T follicular helper cell (primary cell): Measurements from ENCODE around the gene MASP2.
"Not testable (repeated sequence)": the region's sequence is repeated elsewhere in the genome, so short reads cannot be mapped to it uniquely, and the experiment has no call there.

Source experiments
- DNase-seq: peaks from one replicate; pipeline ENCODE4 v3.0.0-alpha.2; 2020; ENCODE audit warnings: low read depth

MASP2 gene

DNA sequence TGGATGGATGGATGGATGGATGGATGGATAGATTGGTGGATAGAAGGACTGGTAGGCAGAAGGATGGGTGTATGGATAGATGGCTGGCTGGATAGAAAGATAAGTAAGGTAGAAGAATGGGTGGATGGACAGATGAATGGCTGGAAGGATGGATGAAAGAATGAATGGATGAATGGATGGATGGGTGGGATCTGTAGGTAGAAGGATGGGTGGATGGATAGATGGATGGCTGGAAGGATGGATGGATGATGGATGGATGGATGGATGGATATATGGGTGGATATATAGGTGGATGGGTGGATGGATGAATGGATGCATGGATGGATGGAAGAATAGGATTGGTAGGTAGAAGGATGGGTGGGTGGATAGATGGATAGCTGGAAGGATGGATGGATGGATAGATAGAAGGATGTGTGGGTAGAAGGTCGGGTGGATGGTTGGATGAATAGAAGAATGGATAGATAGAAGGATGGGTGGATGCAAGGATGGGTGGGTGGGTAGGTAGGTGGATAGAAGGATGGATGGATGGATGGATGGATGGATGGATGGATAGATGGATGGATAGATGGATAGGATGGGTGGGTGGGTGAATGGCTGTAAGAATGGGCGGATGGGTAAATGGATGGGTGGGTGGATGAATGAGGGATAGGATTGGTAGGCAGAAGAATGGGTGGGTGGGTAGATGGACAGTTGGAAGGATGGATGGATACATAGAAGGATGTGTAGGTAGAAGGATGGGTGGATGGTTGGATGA is 7.5 kb downstream of the MASP2 start:
- DNase-seq = no peak

DNA sequence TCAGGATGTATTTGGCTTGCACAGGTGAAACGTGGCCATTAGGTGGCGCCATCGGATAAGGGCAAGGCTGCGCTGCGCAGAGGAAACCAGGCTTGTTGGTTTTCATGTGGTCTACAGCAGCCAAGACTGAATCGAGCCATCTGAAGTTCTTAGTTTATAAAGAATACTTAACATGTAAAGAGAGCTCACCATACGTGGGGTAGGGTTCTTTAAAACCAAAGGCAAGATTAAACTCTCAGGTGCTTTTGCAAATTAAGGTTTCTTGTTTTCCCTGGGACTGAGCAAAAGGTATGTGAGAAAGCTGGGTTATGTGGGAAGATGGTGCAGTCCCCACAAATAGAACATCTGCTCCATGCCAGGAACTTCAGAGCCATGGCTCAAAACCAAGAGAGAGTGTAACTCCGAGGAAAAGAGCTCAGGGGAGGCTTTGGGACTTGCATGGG is 9.3 kb downstream of the MASP2 start:
- peak; percentile 80 for DNase-seq

DNA sequence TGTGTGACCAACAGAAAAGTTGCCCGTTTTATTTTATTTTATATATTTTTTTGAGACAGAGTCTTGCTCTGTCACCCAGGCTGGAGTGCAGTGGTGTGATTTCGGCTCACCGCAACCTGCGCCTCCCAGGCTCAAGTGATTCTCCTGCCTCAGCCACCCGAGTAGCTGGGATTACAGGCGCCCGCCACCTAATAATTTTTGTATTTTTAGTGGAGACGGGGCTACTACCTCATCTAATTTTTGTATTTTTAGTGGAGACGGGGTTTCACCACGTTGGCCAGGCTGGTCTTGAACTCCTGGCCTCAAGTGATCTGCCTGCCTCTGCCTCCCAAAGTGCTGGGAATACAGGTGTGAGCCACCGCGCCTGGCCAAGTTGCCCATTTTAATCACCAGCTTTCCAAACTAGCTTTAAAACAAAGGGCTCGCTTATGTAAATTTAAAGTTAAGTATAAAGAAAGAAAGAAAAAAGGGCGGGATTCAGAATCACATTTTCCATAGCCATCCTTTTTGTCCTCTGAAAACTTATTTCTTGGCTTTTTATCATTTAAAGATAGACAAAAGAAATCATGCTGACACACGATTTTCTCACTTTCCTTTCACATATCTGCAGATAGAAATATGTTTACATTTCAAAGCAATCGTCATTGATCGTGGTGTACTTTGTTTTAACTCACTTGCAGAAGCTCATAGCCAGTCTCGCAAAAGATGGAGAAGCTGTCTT is 9.9 kb downstream of the MASP2 start:
- DNase-seq = not testable (repeated sequence)

DNA sequence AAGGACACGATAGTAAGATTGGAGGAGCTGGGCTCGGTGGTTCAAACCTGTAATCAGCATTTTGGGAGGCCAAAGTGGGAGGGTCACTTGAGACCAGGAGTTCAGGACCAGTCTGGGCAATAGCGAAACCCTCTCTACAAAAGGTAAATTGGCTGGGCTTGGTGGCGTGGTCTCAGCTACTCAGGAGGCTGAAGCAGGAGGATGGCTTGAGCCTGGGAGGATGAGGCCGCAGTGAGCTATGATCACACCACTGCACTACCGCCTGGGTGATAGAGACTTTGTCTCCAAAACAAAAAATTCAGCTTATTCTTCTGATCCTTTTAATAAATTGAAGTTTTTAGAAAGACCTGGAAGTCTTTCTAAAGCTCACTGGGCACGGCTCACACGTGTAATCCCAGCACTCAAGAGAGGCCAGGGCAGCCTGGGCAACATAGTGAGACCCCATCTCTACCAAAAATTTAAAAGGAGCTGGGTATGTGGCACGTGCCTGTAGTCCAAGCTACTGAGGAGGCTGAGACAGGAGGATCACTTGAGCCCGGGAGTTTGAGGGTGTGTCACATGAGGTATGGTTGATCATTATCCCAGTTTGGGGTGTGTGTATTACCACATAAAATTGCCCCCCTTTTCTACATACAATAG is 15.3 kb downstream of the MASP2 start:
- DNase-seq = no peak

DNA sequence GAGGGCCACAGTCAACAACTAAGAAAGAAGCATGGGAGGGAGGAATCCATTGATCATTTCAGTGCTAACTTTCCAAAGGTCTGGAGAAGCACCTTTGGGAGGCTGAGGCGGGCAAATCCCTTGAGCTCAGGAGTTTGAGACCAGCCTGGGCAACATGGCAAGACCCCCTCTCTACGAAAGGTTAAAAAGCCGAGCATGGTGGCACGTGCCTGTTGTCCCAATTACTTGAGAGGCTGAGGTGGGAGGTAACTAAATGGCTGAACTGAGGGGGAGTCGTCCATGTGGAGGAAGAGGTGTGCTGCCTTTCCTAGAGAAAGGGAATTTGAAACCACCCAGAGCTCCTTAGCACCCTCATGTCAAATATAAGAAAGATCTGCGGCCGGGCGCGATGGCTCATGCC is 16.2 kb downstream of the MASP2 start:
- DNase-seq = no peak

DNA sequence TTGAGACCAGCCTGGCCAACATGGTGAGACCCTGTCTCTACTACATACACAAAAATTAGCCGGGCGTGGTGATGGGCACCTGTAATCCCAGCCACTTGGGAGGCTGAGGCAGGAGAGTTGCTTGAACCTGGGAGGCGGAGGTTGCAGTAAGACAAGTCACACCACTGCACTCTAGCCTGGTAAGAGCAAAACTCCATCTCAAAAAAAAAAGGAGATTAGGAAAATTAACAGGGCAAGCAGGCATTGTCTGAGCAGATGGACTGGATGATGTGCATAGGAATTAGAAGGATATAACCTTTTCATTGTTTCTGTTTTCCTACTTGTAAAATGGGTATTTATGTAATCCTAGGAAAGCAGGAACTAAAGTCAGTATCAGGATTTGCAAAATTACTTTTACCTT is 19.0 kb downstream of the MASP2 start:
- no peak for DNase-seq

DNA sequence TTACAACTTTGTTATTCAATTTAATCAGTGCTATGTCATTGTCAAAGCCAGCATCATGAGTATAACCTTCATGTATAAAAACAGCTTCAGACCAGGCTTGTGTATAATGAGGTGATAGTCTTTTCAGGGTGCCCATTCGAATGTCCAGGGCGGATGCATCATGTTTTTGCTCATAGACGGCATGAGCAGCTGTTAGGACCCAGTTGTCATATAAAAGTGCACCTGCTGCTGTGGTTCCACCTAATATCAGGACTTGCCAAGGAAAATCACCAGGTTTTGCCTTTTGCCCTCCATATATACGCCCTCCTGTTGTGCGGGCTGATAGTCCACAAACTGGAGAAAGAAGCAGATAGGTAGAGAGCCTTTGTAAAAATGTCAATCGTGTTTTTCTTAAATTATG is 19.7 kb downstream of the MASP2 start:
- DNase-seq = no peak

DNA sequence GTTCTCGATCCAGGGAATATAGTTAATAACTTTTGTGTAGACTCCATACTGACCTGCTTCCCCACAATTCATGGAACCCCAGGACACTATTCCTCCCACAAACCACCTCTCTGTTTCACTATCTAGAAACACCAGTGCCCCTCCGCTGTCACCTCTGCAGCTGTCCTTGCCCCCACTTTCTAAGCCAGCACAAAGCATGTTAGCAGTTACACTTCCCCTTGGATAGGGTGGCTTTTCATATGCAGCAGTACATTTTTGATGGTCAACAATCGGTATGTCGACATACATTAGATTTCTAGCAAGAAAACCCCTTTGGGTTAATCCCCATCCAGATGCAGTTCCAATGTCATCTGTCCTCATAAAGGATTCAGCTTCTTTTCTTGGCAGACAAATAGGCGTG is 20.1 kb downstream of the MASP2 start:
- no peak for DNase-seq

DNA sequence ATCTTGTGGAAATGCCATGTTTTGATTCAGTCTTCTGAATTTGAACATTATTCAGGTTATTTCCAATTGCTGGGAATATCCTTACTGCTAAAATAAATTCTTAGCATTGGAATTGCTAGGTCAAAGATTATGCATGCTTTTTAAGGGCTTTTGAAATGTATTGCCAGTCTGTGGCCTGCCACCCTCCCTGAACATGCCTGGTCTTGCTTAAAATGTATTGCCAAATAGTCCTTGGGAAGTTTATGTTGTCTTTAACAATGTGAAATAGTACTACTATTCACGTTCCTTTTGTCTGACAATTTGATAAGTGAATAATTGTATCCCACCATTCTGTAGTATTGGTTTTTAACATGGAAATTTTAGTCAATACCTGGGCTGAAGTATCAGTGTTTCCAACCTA is 21.0 kb downstream of the MASP2 start:
- DNase-seq = no peak

DNA sequence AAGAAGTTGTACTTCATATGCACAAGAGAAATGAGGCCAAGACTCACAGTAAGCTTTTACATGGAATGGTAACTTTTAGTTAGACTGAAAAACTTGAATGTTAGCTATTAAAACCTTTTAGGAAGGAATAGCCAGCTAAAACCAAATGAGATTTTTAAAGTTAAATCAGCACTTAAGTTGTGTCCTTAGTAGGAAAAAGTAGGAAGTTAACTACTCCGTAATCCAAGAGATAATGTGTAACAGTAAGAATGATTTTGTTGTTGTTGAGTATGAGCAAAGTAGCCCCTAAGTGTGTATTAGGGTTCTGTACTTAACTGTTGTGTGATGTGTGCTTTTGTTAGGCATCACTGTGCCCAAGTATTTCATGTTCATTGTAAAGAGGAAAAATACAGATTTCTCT is 21.4 kb downstream of the MASP2 start:
- no peak for DNase-seq

DNA sequence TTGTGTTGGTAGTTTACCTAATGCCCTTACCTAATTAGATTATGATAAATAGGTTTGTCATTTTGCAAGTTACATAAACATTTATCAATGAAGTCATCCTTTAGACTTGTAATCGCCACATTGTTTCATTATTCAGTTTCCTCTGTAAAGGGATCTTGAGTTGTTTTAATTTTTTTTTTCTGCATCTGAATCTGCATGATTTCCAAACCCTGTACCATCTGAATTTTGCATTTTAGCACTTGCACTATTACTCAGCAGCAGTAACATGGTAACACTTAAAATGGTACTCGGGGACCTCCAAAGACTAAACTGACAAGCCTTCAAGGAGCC is 22.2 kb downstream of the MASP2 start:
- DNase-seq = no peak

DNA sequence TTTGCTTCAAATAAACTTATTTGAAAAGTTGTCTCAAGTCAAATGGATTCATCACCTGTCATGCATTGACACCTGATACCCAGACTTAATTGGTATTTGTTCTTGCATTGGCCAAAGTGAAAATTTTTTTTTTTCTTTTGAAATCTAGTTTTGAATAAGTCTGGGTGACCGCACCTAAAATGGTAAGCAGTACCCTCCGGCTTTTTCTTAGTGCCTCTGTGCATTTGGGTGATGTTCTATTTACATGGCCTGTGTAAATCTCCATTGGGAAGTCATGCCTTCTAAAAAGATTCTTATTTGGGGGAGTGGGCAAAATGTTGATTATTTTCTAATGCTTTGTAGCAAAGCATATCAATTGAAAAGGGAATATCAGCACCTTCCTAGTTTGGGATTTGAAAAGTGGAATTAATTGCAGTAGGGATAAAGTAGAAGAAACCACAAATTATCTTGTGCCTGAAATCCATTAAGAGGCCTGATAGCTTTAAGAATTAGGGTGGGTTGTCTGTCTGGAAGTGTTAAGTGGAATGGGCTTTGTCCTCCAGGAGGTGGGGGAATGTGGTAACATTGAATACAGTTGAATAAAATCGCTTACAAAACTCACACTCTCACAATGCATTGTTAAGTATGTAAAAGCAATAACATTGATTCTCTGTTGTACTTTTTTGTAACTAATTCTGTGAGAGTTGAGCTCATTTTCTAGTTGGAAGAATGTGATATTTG is 22.7 kb downstream of the MASP2 start:
- DNase-seq = no peak

DNA sequence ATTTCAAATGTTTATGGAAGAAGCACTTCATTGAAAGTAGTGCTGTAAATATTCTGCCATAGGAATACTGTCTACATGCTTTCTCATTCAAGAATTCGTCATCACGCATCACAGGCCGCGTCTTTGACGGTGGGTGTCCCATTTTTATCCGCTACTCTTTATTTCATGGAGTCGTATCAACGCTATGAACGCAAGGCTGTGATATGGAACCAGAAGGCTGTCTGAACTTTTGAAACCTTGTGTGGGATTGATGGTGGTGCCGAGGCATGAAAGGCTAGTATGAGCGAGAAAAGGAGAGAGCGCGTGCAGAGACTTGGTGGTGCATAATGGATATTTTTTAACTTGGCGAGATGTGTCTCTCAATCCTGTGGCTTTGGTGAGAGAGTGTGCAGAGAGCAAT is 23.8 kb downstream of the MASP2 start:
- DNase-seq = no peak

DNA sequence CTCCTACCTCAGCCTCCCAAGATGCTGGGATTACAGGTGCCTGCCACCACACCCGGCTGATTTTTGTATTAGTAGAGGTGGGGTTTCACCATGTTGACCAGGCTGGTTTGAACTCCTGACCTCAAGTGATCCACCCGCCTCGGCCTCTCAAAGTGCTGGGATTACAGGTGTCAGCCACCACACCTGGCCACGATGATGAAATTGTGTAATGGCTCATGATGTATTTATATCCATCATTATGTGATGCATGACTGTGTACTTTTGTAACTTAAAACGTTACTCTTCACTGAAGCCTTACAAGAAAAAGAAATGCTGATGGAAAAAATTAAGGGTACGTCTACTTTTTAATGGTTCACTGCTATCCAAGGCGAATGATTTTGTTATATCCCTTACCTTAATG is 27.1 kb downstream of the MASP2 start:
- DNase-seq = no peak

DNA sequence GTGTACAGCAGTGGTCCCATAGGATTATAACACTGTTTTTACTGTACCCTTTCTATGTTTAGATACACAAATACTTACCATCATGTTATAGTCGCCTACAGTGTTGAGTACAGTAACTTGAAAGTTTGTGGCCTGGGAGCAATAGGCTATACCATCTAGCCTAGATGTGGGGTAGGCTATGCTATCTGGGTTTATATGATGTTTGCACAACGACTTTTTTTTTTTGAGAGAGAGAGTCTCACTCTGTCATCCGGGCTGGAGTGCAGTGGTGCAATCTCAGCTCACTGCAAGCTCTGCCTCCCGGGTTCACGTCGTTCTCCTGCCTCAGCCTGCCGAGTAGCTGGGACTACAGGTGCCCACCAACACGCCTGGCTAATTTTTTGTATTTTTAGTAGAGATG is 27.7 kb downstream of the MASP2 start:
- DNase-seq = not testable (repeated sequence)

DNA sequence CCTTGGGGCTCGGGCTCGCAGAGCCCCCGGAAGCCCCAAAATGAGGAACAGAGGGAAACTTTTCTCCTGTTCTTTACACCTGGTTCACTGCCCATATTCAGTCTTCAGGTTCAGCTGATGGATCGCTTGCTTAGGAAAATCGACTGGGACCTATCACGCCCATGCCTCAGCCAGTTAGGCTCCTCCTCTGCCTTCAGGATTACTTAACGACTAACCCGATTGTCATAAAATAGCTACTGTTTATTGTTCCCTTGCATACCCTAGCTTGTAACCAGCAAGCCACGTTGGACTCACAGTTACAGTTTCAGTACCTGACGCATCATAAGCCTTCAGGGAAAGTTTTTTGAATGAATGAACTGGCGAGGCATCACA is 33.9 kb downstream of the MASP2 start:
- no peak for DNase-seq

DNA sequence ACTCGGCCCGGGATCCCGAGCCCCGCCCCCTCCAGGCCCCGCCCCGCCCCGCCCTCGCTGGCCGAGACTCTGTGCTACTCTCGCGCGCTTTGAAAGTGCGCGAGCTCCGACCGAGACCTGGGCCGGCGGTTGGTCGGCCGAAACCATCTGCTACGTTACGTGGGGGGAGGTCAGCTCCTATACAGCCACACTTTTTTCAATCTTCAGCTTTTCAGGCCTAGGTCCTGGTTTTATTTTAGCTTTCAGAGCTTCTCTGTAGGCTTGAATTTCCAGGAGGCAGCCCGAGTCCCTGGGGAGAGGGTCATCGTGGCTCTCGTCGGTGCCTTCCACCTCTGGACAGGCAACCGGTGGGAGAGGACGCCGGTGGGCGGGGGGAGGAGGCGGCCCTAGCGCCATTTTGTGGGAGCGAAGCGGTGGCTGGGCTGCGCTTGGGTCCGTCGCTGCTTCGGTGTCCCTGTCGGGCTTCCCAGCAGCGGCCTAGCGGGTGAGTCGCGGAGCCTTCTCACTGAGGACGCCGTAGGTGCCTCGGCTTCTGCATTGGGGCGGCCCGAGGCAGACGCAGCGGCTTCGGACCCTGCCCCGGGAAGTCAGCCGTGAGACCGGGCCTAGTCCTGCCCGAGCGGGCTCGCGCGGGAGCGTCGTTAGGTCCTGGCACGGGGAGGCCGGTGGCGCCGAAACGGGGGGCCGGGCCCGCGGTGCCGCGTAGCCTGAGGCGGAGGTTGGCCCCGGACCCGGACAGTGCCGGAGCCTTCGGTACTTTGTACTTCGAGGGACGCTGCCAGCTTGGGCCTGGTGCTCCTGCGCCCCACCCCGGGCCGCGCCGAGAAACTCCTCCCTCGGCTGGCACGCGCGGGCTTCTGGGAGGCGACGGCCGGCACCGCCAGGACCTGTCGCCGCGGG is 34.5 kb downstream of the MASP2 start, which contains the start of gene TARDBP:
TSS of gene TARDBP (plus strand) at position 395 of the 900 bp plus-strand sequence. CDS start 1,074 bp downstream, outside the sequence.
- DNase-seq = peak; percentile 82

DNA sequence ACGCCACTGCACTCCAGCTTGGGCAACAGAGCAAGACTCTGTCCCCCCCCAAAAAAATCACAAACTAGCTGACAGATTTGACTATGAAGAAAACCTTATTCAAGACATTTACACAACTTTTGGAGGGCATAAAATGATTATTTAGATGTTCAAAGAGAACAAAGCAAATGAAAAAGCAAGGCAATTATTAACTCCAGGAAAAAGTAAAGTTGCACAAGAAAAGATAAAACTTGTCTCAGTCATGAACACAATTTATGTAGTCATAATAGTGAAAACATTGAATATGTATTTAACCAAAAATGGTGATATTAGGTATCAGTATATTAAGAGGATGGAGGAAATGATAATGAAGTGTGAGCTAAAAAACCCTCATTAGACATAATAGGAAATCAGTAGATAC is 46.5 kb downstream of the MASP2 start:
- no peak for DNase-seq

DNA sequence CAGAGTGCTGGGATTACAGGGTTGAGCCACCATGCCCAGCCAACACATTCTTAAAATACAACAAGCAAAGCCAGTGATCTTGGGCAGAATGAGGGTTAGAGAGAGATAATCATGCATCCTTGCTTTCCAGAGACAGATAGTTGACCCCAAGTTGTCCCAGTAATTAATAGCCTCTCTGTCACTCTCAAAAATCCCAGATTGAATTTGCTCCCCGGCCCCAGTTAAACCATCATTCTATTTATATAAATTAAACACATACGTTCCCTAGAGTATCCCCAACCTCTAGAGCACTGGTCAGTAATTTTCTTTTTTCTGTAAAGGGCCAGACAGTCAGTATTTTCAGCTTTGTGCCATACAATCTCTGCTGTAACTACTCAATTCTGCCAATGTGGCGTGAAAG is 50.9 kb downstream of the MASP2 start:
- DNase-seq = no peak

DNA sequence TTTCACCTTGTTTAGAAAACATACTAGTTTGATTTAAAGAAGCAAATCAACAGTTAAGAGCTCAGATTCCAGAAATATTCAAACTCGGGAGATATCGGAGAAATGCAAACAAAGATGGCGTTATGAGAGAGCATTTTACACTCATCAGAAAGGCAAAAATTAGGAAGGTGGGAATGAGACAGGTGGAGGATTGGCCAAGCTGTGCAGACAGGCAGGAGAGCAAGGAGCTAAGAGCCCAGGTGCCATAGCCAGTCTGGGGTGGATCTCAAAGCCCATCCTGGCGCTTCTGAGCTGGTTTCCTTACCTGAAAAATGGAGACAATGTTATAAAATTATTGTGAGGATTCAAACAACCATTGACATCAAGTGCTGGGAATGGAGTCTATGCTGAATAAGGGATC is 54.2 kb downstream of the MASP2 start:
- DNase-seq = no peak

DNA sequence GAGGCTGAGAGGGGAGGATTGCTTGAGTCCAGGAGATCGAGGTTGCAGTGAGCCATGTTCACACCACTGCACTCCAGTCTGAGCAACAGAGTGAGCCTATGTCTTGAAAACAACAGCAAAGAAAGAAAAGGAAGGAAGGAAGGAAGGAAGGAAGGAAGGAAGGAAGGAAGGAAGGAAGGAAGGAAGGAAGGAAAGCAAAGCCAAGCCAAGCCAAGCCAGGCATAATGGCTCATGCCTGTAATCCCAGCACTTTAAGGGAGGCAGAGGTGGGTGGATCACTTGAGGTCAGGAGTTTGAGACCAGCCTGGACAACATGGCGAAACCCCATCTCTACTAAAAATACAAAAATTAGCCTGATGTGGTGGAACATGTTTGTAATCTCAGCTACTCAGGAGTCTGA is 55.0 kb downstream of the MASP2 start:
- not testable (repeated sequence) for DNase-seq

DNA sequence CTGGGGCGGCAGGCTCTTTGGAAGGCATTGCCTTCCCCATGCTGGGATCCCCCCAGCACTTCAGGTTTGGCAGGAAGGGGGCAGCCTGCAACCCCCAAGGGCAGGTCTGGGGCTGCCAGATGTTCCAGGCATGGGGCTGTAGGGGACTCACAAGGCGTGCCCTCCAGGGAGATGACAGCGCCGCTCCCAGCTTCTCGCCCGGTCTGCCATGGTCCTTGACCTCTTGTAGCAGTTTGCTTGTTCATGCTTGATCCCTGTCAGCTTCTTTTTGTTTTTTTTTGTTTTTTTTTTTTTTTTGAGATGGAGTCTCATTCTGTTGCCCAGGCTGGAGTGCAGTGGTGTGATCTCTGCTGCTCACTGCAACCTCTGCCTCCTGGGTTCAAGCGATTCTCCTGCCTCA is 56.2 kb downstream of the MASP2 start:
- DNase-seq = no peak
